GM12801 (cell line): ENCODE results near the gene XYLB.

Source experiments
- TF ChIP-seq, protein P1 (sequence below): IDR thresholded peaks from one replicate; pipeline ENCODE4 v1.5.1; 2011; ENCODE audit warnings: control low read depth; ENCODE audit not compliant: insufficient read length; ENCODE audit errors: extremely low read depth

The XYLB gene

DNA sequence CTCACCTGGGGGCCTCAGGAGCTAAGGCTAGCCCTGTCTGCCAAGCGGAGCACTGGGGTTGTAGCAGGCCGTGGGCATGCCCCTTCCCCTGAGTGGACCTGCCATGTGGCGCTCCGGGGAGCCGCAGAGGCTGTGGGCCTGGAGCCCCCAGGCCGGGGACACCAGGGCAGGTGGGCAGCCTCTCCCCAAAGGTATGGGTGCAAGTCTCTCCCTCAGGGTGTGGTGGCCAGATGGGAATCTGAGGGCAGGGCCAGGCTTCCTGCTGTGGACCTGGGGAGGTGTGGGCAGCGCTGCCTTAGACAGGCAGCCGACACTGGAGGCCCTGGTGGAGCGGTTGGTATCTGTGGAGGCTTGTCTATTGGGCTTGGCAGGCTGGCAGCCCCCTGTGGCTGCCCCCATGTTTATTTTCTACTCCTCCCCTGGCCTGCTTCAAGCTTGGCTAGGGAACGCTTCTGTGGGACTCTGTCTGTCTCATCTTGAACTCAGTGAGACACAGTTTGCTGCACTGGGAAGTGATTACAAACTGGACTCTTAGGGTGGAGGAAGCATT is 113.0 kb downstream of the XYLB start:
- TF ChIP-seq, protein P1, sequence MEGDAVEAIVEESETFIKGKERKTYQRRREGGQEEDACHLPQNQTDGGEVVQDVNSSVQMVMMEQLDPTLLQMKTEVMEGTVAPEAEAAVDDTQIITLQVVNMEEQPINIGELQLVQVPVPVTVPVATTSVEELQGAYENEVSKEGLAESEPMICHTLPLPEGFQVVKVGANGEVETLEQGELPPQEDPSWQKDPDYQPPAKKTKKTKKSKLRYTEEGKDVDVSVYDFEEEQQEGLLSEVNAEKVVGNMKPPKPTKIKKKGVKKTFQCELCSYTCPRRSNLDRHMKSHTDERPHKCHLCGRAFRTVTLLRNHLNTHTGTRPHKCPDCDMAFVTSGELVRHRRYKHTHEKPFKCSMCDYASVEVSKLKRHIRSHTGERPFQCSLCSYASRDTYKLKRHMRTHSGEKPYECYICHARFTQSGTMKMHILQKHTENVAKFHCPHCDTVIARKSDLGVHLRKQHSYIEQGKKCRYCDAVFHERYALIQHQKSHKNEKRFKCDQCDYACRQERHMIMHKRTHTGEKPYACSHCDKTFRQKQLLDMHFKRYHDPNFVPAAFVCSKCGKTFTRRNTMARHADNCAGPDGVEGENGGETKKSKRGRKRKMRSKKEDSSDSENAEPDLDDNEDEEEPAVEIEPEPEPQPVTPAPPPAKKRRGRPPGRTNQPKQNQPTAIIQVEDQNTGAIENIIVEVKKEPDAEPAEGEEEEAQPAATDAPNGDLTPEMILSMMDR = no peak

GRCh38 chr3:38460377-38461270 is 114.0 kb downstream of the XYLB start:
- TF ChIP-seq, protein P1 = no peak
